ENCODE measurements around the gene ZNF521.

Gene ZNF521

GRCh38 chr18:25125680-25126079, 226.3 kb downstream of the ZNF521 start:
- DNase-seq (ENCODE audit: low spot score), result no peak

GRCh38 chr18:25123438-25124232, 228.3 kb downstream of the ZNF521 start:
- DNase-seq (ENCODE audit: low spot score), result no peak

- DNase-seq (ENCODE audit: low spot score), result no peak
These were observed 230.5 kb downstream of the ZNF521 start for GRCh38 chr18:25121442-25121841.

- DNase-seq (ENCODE audit: low spot score), result no peak
These were observed 238.4 kb downstream of the ZNF521 start for GRCh38 chr18:25113566-25113965.

- no peak for DNase-seq (ENCODE audit: low spot score)
These were observed 239.0 kb downstream of the ZNF521 start for GRCh38 chr18:25112821-25113434.

GRCh38 chr18:25111377-25112288, 240.3 kb downstream of the ZNF521 start:
- DNase-seq (ENCODE audit: low spot score), result no peak

- no peak for DNase-seq (ENCODE audit: low spot score)
These were observed 242.5 kb downstream of the ZNF521 start for GRCh38 chr18:25109484-25109883.

- no peak for DNase-seq (ENCODE audit: low spot score)
These were observed 248.4 kb downstream of the ZNF521 start for GRCh38 chr18:25103468-25104155.

GRCh38 chr18:25102662-25103061, 249.3 kb downstream of the ZNF521 start:
- DNase-seq (ENCODE audit: low spot score), result no peak

GRCh38 chr18:25100418-25100817, 251.5 kb downstream of the ZNF521 start:
- DNase-seq (ENCODE audit: low spot score), result no peak

- no peak for DNase-seq (ENCODE audit: low spot score)
These were observed 252.1 kb downstream of the ZNF521 start for GRCh38 chr18:25099895-25100294.

GRCh38 chr18:25097569-25098056, 254.4 kb downstream of the ZNF521 start:
- no peak for DNase-seq (ENCODE audit: low spot score)

GRCh38 chr18:25097057-25097456, 254.9 kb downstream of the ZNF521 start:
- DNase-seq (ENCODE audit: low spot score), result no peak

GRCh38 chr18:25093141-25093540, 258.8 kb downstream of the ZNF521 start:
- DNase-seq (ENCODE audit: low spot score), result no peak

GRCh38 chr18:25089470-25089869, 262.5 kb downstream of the ZNF521 start:
- no peak for DNase-seq (ENCODE audit: low spot score)

- DNase-seq (ENCODE audit: low spot score), result no peak
These were observed 265.1 kb downstream of the ZNF521 start for GRCh38 chr18:25086876-25087275.

GRCh38 chr18:25081001-25081400, 271.0 kb downstream of the ZNF521 start:
- no peak for DNase-seq (ENCODE audit: low spot score)

GRCh38 chr18:25080211-25080610, 271.8 kb downstream of the ZNF521 start:
- DNase-seq (ENCODE audit: low spot score), result no peak

- DNase-seq (ENCODE audit: low spot score), result no peak
These were observed 273.8 kb downstream of the ZNF521 start for GRCh38 chr18:25077944-25078723.

GRCh38 chr18:25077038-25077943, 274.7 kb downstream of the ZNF521 start:
- no peak for DNase-seq (ENCODE audit: low spot score)
